ENCODE measurements around the gene UBL7. TPM values are rescaled to one million over a fixed set of nuclear protein-coding genes. Genes with fewer than 3 reads are reported as not detected.
A peak's percentile ranks its signal among the peaks of the same experiment; 100 is the strongest.

The UBL7 gene
- total RNA-seq, 1 experiment from 2014 or later: 47.5 TPM

DNA sequence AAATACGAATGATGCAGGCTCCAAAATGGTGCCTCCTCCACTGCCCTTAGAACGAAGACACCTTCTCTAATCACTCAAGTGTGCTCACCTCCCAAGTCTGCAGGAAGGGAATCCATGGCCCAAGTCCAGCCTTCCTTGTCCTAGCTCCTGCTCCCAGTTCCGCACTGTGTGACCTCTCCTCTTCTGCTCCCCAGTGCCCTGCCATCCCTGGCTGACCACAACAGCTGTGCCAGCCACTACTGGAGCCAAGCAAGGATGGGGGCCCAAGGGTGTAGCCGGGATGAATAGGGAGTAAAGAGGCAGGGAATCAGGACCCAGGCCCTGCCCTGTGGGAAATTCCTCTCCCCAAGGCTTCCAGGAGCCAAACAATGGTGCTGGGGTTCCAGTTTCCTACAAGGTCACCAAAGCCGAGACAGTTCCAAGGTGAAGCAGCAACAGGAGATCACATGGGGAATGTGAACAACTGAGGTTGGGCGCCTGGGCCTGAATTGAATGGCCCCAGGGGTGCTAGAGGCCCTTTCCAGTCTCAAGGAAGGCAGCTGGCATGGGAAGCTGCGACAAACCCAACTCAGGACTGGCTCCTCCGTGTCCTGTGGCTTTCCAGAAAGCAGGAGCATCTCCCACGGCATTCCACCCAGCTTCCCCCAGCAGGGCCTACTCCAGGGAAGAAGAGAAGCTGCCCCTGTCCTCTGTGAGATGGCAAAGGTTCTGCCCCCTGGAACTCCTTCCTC lies 47.4 kb downstream of the UBL7 start:
- Histone ChIP-seq H3K23ac (ENCODE audit: insufficient read length, low read depth, low read length) (no peak overlapping the region), H2BK5ac (ENCODE audit: insufficient read length, low read length) (no peak overlapping the region), H3K14ac (ENCODE audit: insufficient read depth, low read length) (no peak overlapping the region), H3K23me2 (ENCODE audit: insufficient read length, low read depth, low read length, poor library complexity, severe bottlenecking) (no peaks in the 10 kb centered on the region), H4K91ac (ENCODE audit: insufficient read length, low read depth, low read length) (no peak overlapping the region), H3K9ac (ENCODE audit: extremely low read depth, insufficient read length, low read length) (no peak overlapping the region), H3K27me3 (ENCODE audit: insufficient read depth, low read length) (no peaks in the 10 kb centered on the region), H2BK12ac (ENCODE audit: insufficient read length, low read depth, low read length) (no peak overlapping the region), H3K4me1 (ENCODE audit: insufficient read depth, low read length) (no peaks in the 10 kb centered on the region), H4K5ac (ENCODE audit: insufficient read length, low read depth, low read length) (no peak overlapping the region), H2AK5ac (ENCODE audit: insufficient read length, low read length) (no peak overlapping the region), H2BK120ac (ENCODE audit: low read depth, low read length, poor library complexity, severe bottlenecking) (no peak overlapping the region), H3K4me2 (ENCODE audit: insufficient read depth, insufficient read length, low read length) (no peak overlapping the region), H4K8ac (replicated peaks; ENCODE audit: insufficient read length, low read depth, low read length) (no peak overlapping the region), H3K18ac (ENCODE audit: insufficient read length, low read depth, low read length) (no peak overlapping the region), H4K20me1 (ENCODE audit: control insufficient read depth, insufficient read depth, insufficient read length) (no peaks in the 10 kb centered on the region), H2BK20ac (ENCODE audit: low read depth, low read length, poor library complexity, severe bottlenecking) (no peak overlapping the region), H3K4ac (ENCODE audit: low read depth, low read length) (no peak overlapping the region), H3K79me2 (ENCODE audit: insufficient read depth, low read length) (no peaks in the 10 kb centered on the region), H2BK15ac (ENCODE audit: low read depth, low read length) (no peak overlapping the region), H3K9me3 (ENCODE audit: control insufficient read depth, low read depth, low read length) (no peaks in the 10 kb centered on the region), H3K56ac (ENCODE audit: insufficient read length, low read depth, low read length) (no peak overlapping the region), H3T11ph (ENCODE audit: low read length) (no peak overlapping the region), H3K27ac (ENCODE audit: insufficient read length, low read depth, low read length) (no peak overlapping the region), H3K79me1 (ENCODE audit: insufficient read depth, low read depth, low read length, poor library complexity, severe bottlenecking) (no peaks in the 10 kb centered on the region), H2AFZ (ENCODE audit: low read length) (no peak overlapping the region)
- no peak for DNase-seq
- H3K27ac Mint-ChIP-seq: peak overlapping the region in 1 of 3 experiments; percentile 24; a peak in 1 of 7 replicates
- no peak for TF ChIP-seq CTCF (conservative IDR thresholded peaks at IDR 0.05)
- H3K9me3 Mint-ChIP-seq: no peaks in the 10 kb centered on the region
- no CpG with 5 or more reads among the region's 9 CpGs for WGBS (ENCODE audit: extremely low coverage, insufficient read length, low lambda C conversion rate)
- no peak overlapping the region; a peak in 1 of 5 replicates for H3K4me3 Mint-ChIP-seq
- H3K4me1 Mint-ChIP-seq: peaks cover 0 to 3% of the 10 kb centered on the region in 2 experiments; a peak in 1 of 4 replicates
- peaks cover 11 to 16% (median 13%) of the 10 kb centered on the region in 3 experiments for H3K36me3 Mint-ChIP-seq (ENCODE audit: insufficient read depth in 1 of 3, low read depth in 3 of 3)
- H3K27me3 Mint-ChIP-seq (ENCODE audit: low read depth): no peaks in the 10 kb centered on the region

Data from H9 (cell line).